ENCODE measurements around the gene C2CD2.

C2CD2 gene

DNA sequence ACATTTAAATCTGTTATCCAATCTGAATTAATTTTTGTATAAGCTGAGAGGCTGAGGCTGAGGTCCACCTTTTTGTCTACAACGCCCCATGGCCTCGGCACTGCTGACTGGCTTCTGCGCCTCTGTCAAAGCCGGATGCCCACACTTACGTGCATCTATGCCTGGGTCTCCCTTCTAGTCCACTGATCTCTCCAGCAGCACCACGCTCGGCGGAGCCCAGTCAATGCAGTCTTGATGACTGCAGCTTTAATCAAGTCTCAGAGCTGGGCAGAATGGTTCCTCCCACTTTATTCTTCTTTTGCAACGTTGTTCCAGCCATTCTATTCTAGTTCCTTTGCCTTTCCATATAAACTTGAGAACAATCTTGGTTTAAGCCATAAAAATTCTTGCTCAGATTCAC is 84.0 kb downstream of the C2CD2 start:
- peaks cover 6% of the 10 kb centered on the region for H3K4me1 ChIP-seq (ENCODE audit: control insufficient read depth, insufficient read depth, low read length)
- no peak for DNase-seq (ENCODE audit: low read depth)
- H3K9ac ChIP-seq (ENCODE audit: low read length) = no peak overlapping the region
- H3K27me3 ChIP-seq (replicated peaks; ENCODE audit: control insufficient read depth, insufficient read depth, low read length) = no peaks in the 10 kb centered on the region
- no peak overlapping the region for H3K4me3 ChIP-seq (ENCODE audit: low read length)
- H3K36me3 ChIP-seq (ENCODE audit: control insufficient read depth, insufficient read depth, low read length, severe bottlenecking) = peaks cover 5% of the 10 kb centered on the region
- H3K9me3 ChIP-seq (ENCODE audit: control insufficient read depth, low read length) = no peaks in the 10 kb centered on the region

DNA sequence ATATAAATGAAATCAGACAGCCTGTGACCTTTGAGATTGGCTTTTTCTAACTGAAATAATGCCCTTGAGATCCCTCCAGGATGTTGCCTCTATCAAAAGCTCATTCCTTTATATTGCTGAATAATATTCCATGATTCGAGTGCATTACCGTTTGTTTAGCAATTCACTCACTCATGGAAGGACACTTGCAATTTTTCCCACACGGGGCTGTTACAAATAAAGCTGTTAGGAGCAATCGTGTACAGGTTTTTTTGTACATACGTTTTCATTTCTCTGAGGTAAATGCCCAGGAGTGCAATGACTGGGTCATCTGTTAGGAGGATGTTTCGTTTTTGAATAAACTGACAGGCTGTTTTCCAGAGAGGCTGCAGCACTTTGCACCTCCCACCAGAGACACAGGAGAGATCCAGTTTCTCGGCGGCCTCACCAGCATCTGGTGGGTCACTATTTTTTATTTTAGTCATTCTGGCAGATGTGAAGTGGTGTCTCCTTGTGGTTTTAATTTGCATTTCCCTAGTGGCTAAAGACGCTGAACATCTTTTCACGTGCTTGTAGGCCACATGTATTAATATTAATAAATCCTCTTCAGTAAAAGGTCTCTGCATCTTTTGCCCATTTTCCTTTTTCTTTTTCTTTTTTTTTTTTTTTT is 85.6 kb downstream of the C2CD2 start:
- DNase-seq (ENCODE audit: low read depth) = no peak
- H3K9ac ChIP-seq (ENCODE audit: low read length) = no peak overlapping the region
- H3K36me3 ChIP-seq (ENCODE audit: control insufficient read depth, insufficient read depth, low read length, severe bottlenecking) = peaks cover 5% of the 10 kb centered on the region
- H3K27me3 ChIP-seq (replicated peaks; ENCODE audit: control insufficient read depth, insufficient read depth, low read length) = no peaks in the 10 kb centered on the region
- peaks cover 10% of the 10 kb centered on the region for H3K4me1 ChIP-seq (ENCODE audit: control insufficient read depth, insufficient read depth, low read length)
- H3K9me3 ChIP-seq (ENCODE audit: control insufficient read depth, low read length) = no peaks in the 10 kb centered on the region
- H3K4me3 ChIP-seq (ENCODE audit: low read length) = peak overlapping the region; percentile 54

DNA sequence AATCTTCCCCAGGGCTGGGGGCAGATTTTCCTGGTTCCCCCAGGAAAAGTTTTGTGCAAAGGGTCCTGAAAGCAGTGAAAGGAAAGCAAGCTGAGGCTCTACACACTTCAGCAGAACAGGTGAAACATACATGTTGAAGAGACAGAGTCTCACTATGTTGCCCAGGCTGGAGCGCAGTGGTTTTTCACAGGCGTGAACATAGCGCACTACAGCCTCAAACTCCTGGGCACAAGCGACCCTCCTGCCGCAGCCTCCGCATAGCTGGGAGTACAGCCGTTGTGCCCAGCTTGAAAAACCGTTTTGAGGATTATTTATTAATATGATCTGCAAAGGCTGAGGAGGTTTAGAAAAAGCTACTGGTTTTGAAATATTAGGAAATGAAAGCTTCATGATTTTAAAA is 86.5 kb downstream of the C2CD2 start:
- no peak for DNase-seq (ENCODE audit: low read depth)
- no peak overlapping the region for H3K4me3 ChIP-seq (ENCODE audit: low read length)
- H3K27me3 ChIP-seq (replicated peaks; ENCODE audit: control insufficient read depth, insufficient read depth, low read length) = no peaks in the 10 kb centered on the region
- H3K4me1 ChIP-seq (ENCODE audit: control insufficient read depth, insufficient read depth, low read length) = peaks cover 10% of the 10 kb centered on the region
- no peaks in the 10 kb centered on the region for H3K9me3 ChIP-seq (ENCODE audit: control insufficient read depth, low read length)
- H3K36me3 ChIP-seq (ENCODE audit: control insufficient read depth, insufficient read depth, low read length, severe bottlenecking) = no peaks in the 10 kb centered on the region
- H3K9ac ChIP-seq (ENCODE audit: low read length) = no peak overlapping the region

DNA sequence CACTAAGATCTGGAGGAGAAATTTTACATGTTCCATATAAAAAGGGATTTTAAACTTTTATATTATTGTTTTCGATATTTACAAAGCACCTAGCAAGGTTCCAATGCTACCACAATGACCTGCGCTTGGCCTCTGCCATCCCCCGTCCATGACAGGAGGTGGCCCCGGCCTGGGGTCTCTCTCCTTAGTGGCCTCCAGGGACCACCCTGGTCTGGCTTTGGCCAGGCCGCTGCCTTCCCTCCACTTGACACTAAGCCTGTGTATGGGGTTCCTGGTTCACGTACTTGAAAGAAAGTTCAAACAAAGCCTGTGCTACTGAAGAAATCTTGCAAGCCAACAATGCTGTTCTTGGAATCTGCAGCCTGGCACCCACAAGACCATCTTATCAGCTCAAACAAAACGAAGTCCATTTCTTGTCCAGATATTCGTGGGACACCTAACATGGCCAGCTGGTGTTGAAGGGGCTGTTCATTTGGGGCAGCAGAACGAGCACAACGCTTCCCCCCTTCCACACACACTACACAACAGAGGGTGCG is 87.5 kb downstream of the C2CD2 start:
- Histone ChIP-seq H3K4me1 (ENCODE audit: control insufficient read depth, insufficient read depth, low read length) (peaks cover 10% of the 10 kb centered on the region), H3K9ac (ENCODE audit: low read length) (no peak overlapping the region), H3K36me3 (ENCODE audit: control insufficient read depth, insufficient read depth, low read length, severe bottlenecking) (no peaks in the 10 kb centered on the region), H3K4me3 (ENCODE audit: low read length) (no peak overlapping the region), H3K9me3 (ENCODE audit: control insufficient read depth, low read length) (no peaks in the 10 kb centered on the region), H3K27me3 (replicated peaks; ENCODE audit: control insufficient read depth, insufficient read depth, low read length) (no peaks in the 10 kb centered on the region)
- DNase-seq (ENCODE audit: low read depth) = no peak

DNA sequence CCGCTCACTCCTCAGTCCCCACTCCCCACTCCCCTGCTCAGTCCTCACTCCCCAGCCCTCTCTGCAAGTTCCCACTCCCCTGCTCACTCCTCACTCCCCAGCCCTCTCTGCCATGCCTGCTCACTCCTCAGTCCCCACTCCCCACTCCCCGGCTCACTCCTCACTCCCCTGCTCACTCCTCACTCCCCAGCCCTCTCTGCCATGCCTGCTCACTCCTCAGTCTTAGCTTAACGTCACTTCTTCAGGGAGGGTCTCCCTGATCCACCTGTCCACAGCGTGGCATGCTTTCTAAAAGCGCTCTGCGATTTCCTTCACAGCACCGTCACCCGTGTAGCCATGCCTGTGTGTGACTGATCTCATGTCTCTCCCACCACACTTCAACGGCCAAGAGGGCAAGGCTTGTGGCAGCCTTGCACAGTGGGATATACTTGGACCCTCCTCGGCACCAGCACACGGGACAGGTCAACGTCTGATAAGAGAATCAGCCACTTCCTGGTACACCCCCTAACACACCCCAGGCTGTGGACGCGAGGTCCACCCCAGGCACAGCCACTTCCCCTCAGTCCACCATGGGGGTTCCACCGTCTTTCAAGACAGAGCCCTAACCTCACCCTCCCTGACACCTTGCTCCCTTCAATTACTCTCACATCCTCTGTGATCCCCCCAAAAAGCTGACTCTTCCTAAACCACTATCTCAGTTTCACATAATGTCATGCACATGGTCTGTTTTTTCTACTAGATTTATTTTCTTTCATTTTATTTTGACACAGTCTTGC is 88.6 kb downstream of the C2CD2 start:
- no peak for DNase-seq (ENCODE audit: low read depth)
- no peaks in the 10 kb centered on the region for H3K9me3 ChIP-seq (ENCODE audit: control insufficient read depth, low read length)
- no peaks in the 10 kb centered on the region for H3K36me3 ChIP-seq (ENCODE audit: control insufficient read depth, insufficient read depth, low read length, severe bottlenecking)
- no peak overlapping the region for H3K9ac ChIP-seq (ENCODE audit: low read length)
- no peak overlapping the region for H3K4me3 ChIP-seq (ENCODE audit: low read length)
- H3K4me1 ChIP-seq (ENCODE audit: control insufficient read depth, insufficient read depth, low read length) = peaks cover 10% of the 10 kb centered on the region
- no peaks in the 10 kb centered on the region for H3K27me3 ChIP-seq (replicated peaks; ENCODE audit: control insufficient read depth, insufficient read depth, low read length)

DNA sequence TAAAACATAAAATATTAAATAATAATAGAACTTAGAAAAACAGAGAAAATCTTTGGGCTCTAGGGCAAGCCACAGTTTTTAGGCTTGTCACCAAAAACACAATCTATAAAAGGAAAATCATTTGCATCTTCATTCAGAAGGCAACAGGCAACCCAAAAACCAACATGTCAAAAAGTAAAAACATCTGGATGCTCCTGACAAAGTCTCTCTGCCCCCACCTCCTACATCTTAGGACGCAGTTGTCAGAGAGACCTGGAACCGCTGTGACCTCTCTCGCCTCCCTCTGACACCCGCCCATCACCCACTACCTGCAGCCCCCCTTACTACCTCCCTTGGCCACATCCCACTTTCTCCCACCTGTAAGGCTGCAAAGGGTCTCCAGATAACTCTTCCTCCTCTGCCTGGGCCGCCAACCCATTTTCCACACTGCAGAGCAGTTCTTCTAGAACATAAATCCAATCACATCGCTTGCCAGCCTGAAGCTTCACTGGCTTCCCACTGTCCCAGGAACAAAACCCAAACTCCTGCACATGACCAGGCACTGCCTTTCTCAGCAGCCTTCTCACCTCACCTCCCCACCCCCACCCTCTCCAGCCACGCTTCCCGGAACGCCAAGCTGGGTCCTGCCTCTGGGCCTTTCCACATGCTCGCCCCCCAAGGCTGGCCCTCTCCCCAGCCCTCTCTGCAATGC is 89.4 kb downstream of the C2CD2 start:
- Histone ChIP-seq H3K9ac (ENCODE audit: low read length) (no peak overlapping the region), H3K36me3 (ENCODE audit: control insufficient read depth, insufficient read depth, low read length, severe bottlenecking) (peaks cover 4% of the 10 kb centered on the region), H3K4me3 (ENCODE audit: low read length) (no peak overlapping the region), H3K4me1 (ENCODE audit: control insufficient read depth, insufficient read depth, low read length) (peaks cover 10% of the 10 kb centered on the region), H3K9me3 (ENCODE audit: control insufficient read depth, low read length) (no peaks in the 10 kb centered on the region), H3K27me3 (replicated peaks; ENCODE audit: control insufficient read depth, insufficient read depth, low read length) (no peaks in the 10 kb centered on the region)
- no peak for DNase-seq (ENCODE audit: low read depth)

DNA sequence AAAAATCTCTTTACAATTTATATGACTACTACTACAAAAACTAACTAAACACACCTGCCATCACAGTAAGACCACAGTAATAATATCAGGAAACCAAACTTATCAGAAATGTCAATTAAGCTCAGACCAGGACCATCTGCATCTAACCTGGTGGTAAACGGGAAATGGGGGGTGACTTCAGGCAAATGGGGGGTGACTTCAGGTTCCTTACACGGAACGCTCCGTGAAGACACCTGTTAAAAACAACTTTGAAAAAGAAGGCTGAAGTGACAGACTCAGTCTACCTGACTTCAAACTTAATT is 90.4 kb downstream of the C2CD2 start:
- DNase-seq (ENCODE audit: low read depth) = no peak

DNA sequence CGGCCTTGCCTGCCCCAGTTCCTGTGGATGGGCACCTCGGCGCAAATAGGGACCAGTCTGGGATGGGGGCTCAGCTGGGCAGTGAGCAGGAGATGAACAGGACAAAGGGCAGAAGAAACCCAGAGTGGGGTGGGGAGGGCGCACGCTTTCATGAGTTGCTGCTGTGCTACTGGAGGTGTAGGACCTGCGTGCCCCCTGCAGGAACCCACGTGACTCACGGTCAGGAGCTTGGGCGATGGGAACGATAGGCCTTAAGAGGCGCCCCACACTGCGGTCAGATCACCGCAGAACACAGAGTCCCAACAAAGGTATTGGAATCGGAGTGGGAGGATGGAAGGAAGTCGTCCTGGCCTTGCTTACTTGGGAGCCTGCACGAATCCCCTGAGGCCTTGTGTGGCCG is 91.8 kb downstream of the C2CD2 start:
- no peak overlapping the region for H3K4me3 ChIP-seq (ENCODE audit: low read length)
- DNase-seq (ENCODE audit: low read depth) = no peak
- no peaks in the 10 kb centered on the region for H3K27me3 ChIP-seq (replicated peaks; ENCODE audit: control insufficient read depth, insufficient read depth, low read length)
- H3K9ac ChIP-seq (ENCODE audit: low read length) = no peak overlapping the region
- peaks cover 16% of the 10 kb centered on the region for H3K36me3 ChIP-seq (ENCODE audit: control insufficient read depth, insufficient read depth, low read length, severe bottlenecking)
- no peaks in the 10 kb centered on the region for H3K9me3 ChIP-seq (ENCODE audit: control insufficient read depth, low read length)
- peaks cover 4% of the 10 kb centered on the region for H3K4me1 ChIP-seq (ENCODE audit: control insufficient read depth, insufficient read depth, low read length)

More for the DNA sequence above, 90.4 kb downstream of the C2CD2 start:
- Histone ChIP-seq H3K9me3 (ENCODE audit: control insufficient read depth, low read length) (no peaks in the 10 kb centered on the region), H3K9ac (ENCODE audit: low read length) (no peak overlapping the region), H3K4me1 (ENCODE audit: control insufficient read depth, insufficient read depth, low read length) (peaks cover 8% of the 10 kb centered on the region), H3K4me3 (ENCODE audit: low read length) (no peak overlapping the region), H3K27me3 (replicated peaks; ENCODE audit: control insufficient read depth, insufficient read depth, low read length) (no peaks in the 10 kb centered on the region), H3K36me3 (ENCODE audit: control insufficient read depth, insufficient read depth, low read length, severe bottlenecking) (peaks cover 14% of the 10 kb centered on the region)

DNA sequence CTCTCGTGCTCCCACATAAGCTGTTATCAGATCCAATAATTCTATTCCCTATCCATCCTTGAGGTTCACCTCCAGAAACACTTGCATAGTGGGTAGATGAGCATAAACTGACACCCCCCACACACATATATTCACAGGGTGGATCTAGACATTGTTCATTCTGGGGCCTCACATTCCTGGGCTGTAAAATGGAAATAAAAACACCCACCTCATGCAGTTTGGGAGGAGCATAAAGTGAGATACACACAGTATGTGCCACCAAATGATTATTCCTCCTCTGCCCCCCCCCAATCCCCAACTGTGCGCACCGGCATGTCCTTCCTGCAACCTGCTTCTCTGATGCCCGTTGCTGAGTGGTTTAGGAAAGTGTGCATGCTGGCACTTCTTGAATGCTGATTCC is 92.6 kb downstream of the C2CD2 start:
- Histone ChIP-seq H3K4me3 (ENCODE audit: low read length) (no peak overlapping the region), H3K4me1 (ENCODE audit: control insufficient read depth, insufficient read depth, low read length) (peaks cover 4% of the 10 kb centered on the region), H3K9ac (ENCODE audit: low read length) (no peak overlapping the region), H3K36me3 (ENCODE audit: control insufficient read depth, insufficient read depth, low read length, severe bottlenecking) (peaks cover 24% of the 10 kb centered on the region), H3K9me3 (ENCODE audit: control insufficient read depth, low read length) (no peaks in the 10 kb centered on the region), H3K27me3 (replicated peaks; ENCODE audit: control insufficient read depth, insufficient read depth, low read length) (no peaks in the 10 kb centered on the region)
- no peak for DNase-seq (ENCODE audit: low read depth)

DNA sequence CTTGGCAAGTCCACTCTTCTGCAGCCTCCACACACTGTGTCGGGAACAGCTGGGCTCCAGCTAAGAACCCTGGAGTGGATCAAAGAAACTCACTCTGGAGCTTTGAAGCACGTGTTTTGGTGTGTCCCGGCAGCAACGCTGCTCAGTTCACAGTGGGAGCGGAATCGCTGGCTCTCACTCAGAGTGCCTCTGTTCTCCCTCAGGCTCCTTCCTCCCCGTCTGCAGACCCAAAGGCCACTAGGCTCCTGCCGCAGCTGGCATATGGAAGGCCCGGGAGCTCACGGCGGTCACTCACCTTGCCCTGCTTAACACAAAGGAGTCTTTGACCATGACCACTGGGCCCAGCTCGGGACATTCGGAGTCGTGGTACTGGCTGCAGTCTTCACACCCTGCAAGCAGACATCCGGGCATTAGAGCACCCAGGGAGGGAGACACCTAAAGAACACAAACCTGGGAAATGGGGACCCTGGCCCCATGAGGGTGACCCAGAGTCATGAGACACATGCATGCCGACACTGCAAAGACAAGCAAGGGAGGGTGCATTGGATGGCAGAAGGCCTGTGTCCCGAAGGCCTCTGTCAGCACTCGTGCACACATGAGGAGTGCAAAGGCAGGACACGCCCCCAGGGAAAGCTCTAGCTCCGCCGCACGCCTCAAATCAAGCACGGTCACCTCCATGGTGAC is 94.4 kb downstream of the C2CD2 start:
- no peak overlapping the region for H3K9ac ChIP-seq (ENCODE audit: low read length)
- H3K36me3 ChIP-seq (ENCODE audit: control insufficient read depth, insufficient read depth, low read length, severe bottlenecking) = peaks cover 31% of the 10 kb centered on the region
- no peaks in the 10 kb centered on the region for H3K27me3 ChIP-seq (replicated peaks; ENCODE audit: control insufficient read depth, insufficient read depth, low read length)
- H3K4me3 ChIP-seq (ENCODE audit: low read length) = no peak overlapping the region
- H3K4me1 ChIP-seq (ENCODE audit: control insufficient read depth, insufficient read depth, low read length) = peaks cover 4% of the 10 kb centered on the region
- H3K9me3 ChIP-seq (ENCODE audit: control insufficient read depth, low read length) = no peaks in the 10 kb centered on the region
- DNase-seq (ENCODE audit: low read depth) = no peak
